ENCODE measurements around the gene BNIP3.

DNA sequence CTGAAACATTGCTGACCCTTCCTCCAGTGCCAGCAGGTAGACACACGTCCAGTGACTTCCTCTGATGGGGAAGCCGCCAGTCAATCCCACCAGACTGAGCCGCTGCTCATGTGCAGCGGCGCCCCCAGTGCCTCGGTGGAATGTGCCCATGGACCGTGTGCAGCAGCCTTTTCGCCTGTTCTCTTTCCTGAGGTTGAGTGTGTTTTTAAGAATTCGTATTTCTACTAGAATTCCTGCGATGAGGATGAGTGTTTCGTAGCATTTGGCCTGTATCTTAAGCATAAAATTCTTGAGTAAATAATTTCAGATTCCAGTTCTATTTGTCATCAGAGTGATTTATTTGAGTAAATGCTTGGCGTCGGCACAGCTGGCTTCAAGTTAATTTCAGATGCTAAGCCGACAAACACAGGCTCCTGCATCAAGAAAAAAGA, 35.4 kb downstream of the BNIP3 start:
- TF ChIP-seq TAF1 (IDR thresholded peaks at IDR 0.05; ENCODE audit: borderline replicate concordance, insufficient read depth, low read length): no peak
- no peak for TF ChIP-seq POLR2AphosphoS5 (IDR thresholded peaks at IDR 0.05; ENCODE audit: low read depth, low read length)

Measured in PFSK-1 (cell line).